ENCODE measurements around the gene PSD4. TPM values are rescaled to one million over a fixed set of nuclear protein-coding genes. Genes with fewer than 3 reads are reported as not detected.

Gene PSD4
- total RNA-seq, 1 experiment from 2014 or later = 46.6 TPM

GRCh38 chr2:113257516-113258264 lies 83.9 kb downstream of the PSD4 start:
- ChIA-PET CTCF (no interaction called here), POLR2A (ENCODE audit: unreplicated experiment) (no interaction called here)
- Histone ChIP-seq H3K36me3 (ENCODE audit: low read depth, low read length) (no peaks in the 10 kb centered on the region), H3K9ac (ENCODE audit: low read length) (no peak overlapping the region), H3K9me3 (ENCODE audit: low read length) (no peaks in the 10 kb centered on the region), H3K27me3 (ENCODE audit: low read length) (no peaks in the 10 kb centered on the region), H3K4me3 (ENCODE audit: low read length) (no peak overlapping the region), H4K20me1 (ENCODE audit: low read length) (no peaks in the 10 kb centered on the region), H3K4me2 (ENCODE audit: low read length) (no peak overlapping the region), H3K79me2 (ENCODE audit: low read length) (no peaks in the 10 kb centered on the region), H2AFZ (ENCODE audit: low read length) (no peak overlapping the region), H3F3A (ENCODE audit: low read length, unreplicated experiment) (no peaks in the 10 kb centered on the region), H3K27ac (ENCODE audit: low read length) (no peak overlapping the region), H3K9me2 (replicated peaks; ENCODE audit: low read length) (no peaks in the 10 kb centered on the region), H3K4me1 (ENCODE audit: insufficient read depth, low read length) (peaks cover 9% of the 10 kb centered on the region)
- no peak for TF ChIP-seq EZH2 (IDR thresholded peaks at IDR 0.05; ENCODE audit: low read length, unreplicated experiment)
- TF ChIP-seq EZH2phosphoT487 (IDR thresholded peaks at IDR 0.05; ENCODE audit: borderline replicate concordance, low read length) = no peak
- TF ChIP-seq CTCF (conservative IDR thresholded peaks at IDR 0.05; ENCODE audit: low read depth, low read length) = no peak
- no peak for DNase-seq
- BruUV-seq (replicated peaks) = no TSS peak
- intact Hi-C loops (cut with micrococcal nuclease) = no loop called here
- ATAC-seq = no peak

- no TSS peak for BruUV-seq (replicated peaks)
- Histone ChIP-seq H3K9me3 (ENCODE audit: low read length) (no peaks in the 10 kb centered on the region), H4K20me1 (ENCODE audit: low read length) (no peaks in the 10 kb centered on the region), H3K4me2 (ENCODE audit: low read length) (no peak overlapping the region), H3K9me2 (replicated peaks; ENCODE audit: low read length) (no peaks in the 10 kb centered on the region), H2AFZ (ENCODE audit: low read length) (no peak overlapping the region), H3K4me3 (ENCODE audit: low read length) (no peak overlapping the region), H3K36me3 (ENCODE audit: low read depth, low read length) (no peaks in the 10 kb centered on the region), H3K27ac (ENCODE audit: low read length) (no peak overlapping the region), H3K9ac (ENCODE audit: low read length) (no peak overlapping the region), H3K79me2 (ENCODE audit: low read length) (no peaks in the 10 kb centered on the region), H3F3A (ENCODE audit: low read length, unreplicated experiment) (no peaks in the 10 kb centered on the region), H3K4me1 (ENCODE audit: insufficient read depth, low read length) (peaks cover 1% of the 10 kb centered on the region), H3K27me3 (ENCODE audit: low read length) (no peaks in the 10 kb centered on the region)
- intact Hi-C loops (cut with micrococcal nuclease) = no loop called here
- ATAC-seq (no peak), DNase-seq (no peak)
- TF ChIP-seq CTCF (conservative IDR thresholded peaks at IDR 0.05; ENCODE audit: low read depth, low read length) (no peak), EZH2 (IDR thresholded peaks at IDR 0.05; ENCODE audit: low read length, unreplicated experiment) (no peak), EZH2phosphoT487 (IDR thresholded peaks at IDR 0.05; ENCODE audit: borderline replicate concordance, low read length) (no peak)
- ChIA-PET POLR2A (ENCODE audit: unreplicated experiment) (no interaction called here), CTCF (no interaction called here)
Observed at GRCh38 chr2:113258471-113259147, 84.8 kb downstream of the PSD4 start.

Other genes with a start within 250 kb of the PSD4 start
- 0.62 TPM in 1 of 2 replicates, not detected in the other for gene IL36G, start 196.0 kb upstream of the PSD4 start, total RNA-seq (2014; rRNA removed)
- not detected in 2 replicates for gene IL36A, start 168.5 kb upstream of the PSD4 start, total RNA-seq (2014; rRNA removed)
- gene IL36B, start 121.1 kb upstream of the PSD4 start, total RNA-seq (2014; rRNA removed) = not detected in 2 replicates
- gene IL36RN, start 114.8 kb upstream of the PSD4 start, total RNA-seq (2014; rRNA removed) = 0.36 TPM in 1 of 2 replicates, not detected in the other
- gene IL1F10, start 106.0 kb upstream of the PSD4 start, total RNA-seq (2014; rRNA removed) = not detected in 2 replicates
- 1.3 and 8.2 TPM in 2 replicates for gene IL1RN, start 46.4 kb upstream of the PSD4 start, total RNA-seq (2014; rRNA removed)
- gene PAX8, start 105.0 kb downstream of the PSD4 start, total RNA-seq (2014; rRNA removed) = 2.6 and 3.4 TPM in 2 replicates

Data from PC-3 (cell line).